ENCODE measurements around the gene MYBL2.
"Not testable (repeated sequence)": the region's sequence is repeated elsewhere in the genome, so short reads cannot be mapped to it uniquely, and the experiment has no call there.

The MYBL2 gene

GRCh38 chr20:43751167-43752050, 84.5 kb downstream of the MYBL2 start:
- DNase-seq (ENCODE audit: low spot score) = no peak

DNA sequence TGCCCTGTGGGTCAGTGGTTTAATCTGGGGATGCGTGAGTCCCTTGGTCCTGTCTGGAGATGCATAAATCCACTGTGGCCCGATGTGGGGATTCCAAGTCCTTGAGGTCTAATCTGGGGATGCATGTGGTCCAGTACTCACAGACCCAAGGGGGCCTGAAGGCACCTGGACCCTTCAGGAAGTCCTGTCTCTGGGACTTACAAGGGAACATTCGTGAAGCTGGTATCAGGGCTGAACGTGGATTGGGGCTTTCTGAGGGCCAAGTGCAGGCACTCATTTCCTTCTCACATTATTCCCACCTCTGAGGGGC, 85.1 kb downstream of the MYBL2 start:
- DNase-seq (ENCODE audit: low spot score) = no peak

- no peak for DNase-seq (ENCODE audit: low spot score)
Measured at GRCh38 chr20:43752561-43753301, 85.8 kb downstream of the MYBL2 start.

- no peak for DNase-seq (ENCODE audit: low spot score)
Measured at GRCh38 chr20:43755390-43755789, 88.5 kb downstream of the MYBL2 start.

DNA sequence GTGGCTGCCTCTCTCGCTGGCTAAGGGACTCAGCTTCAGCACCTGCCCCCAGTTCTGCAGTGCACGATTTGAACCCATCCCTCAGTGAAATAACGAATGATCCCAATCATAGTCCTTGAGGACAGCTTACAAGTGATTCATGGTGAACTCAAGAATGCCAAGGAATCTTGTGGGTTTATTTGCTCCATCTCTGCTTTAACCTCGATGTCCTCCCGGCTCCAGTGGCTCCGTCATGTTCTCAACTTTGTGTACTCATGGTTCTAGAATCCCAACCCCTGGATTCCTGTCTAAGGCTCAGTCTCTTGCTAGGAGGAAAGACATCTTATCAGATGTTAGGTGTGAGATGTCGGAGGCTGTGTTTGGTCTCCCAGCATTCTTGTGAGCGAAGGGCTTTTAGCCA, 88.9 kb downstream of the MYBL2 start:
- no peak for DNase-seq (ENCODE audit: low spot score)

- DNase-seq (ENCODE audit: low spot score) = not testable (repeated sequence)
Measured at GRCh38 chr20:43757888-43758287, 91.0 kb downstream of the MYBL2 start.

DNA sequence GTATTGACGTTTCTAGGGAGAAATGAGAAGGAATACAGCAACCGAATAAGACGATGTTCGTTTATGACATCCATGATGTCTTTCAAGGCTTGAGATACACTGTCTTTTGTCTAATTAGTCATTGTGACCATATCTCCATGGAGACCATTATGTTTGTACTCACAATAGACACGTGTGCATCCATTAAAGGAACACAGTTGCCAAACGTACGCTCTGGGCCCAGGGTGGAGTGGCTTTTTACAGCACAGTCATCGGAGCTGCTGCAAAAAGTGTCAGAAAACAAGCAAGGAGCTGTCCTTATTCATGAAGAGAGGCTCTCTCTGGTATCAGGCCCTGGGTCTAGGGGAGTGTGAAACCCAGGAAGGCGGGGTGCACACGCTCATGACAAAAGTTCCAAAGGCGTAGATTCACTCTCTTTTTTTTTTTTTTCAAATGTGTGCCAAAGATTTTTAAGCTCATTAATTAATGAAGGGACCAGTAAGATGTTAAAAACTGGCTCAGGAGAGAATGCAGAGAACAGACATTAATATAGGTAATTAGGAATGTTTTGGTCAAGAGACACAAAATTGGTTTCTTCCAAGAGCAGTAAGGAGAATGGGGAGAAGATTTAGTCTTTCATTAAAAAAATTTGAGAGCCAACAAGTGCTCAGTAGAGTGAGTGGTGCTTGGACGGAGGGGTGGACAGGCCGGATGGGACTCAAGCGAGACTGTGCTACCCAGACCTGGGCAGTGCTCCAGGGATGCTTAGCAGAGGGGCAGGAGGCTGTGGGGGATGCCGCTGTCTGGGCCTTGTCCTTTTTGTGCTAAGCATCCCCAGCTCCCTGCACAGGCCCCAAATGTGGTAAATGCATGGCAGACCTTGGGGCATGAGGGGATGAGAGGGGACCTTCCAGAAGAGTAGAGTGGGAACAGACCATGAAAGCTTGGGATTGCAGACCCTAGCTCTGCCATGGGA, 94.7 kb downstream of the MYBL2 start:
- DNase-seq (ENCODE audit: low spot score) = no peak

- DNase-seq (ENCODE audit: low spot score) = no peak
Measured at GRCh38 chr20:43762911-43763310, 96.0 kb downstream of the MYBL2 start.

DNA sequence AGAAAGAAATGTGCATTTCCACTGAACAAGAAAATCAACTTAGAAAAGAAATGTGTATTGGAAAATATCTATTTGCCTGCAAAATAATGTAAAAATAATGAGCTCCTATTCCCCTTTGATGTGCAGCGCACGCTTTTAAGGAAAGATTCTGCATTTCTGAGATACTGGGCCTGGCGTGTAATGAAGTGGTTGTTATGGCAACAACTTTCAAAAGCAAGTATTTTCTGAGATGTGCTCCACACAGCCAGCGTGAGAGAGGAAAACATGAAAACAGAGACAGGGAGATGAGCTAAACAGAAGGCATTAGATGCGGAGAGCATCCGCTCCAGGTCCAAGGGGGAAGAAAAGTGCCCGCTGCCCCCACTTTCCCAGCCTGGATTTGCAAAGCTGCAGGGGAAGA, 99.0 kb downstream of the MYBL2 start:
- DNase-seq (ENCODE audit: low spot score) = no peak
